Cardiac fibroblast (primary cell): ENCODE data around the gene CHMP6.

ENCODE experiments used
- DNase-seq, 2 donors: peaks; one replicate each; pipeline versions ENCODE4 v3.0.0 to v3.0.0-alpha.2; 2010; ENCODE audit warnings: low read depth in 2 of 2
- H3K4me3 ChIP-seq, 2 donors: replicated peaks in 1 of 2; 1 replicate in 1 of 2; 2 replicates in 1 of 2; pipeline ENCODE4 v1.5.1; 2011; ENCODE audit warnings: low read depth in 2 of 2, low read length in 2 of 2, mild to moderate bottlenecking in 2 of 2, moderate library complexity in 1 of 2
- CTCF ChIP-seq: IDR thresholded peaks from one replicate; pipeline ENCODE4 v1.5.1; 2011; ENCODE audit warnings: low read depth, mild to moderate bottlenecking, low read length, inconsistent platforms

The CHMP6 gene

GRCh38 chr17:81020767-81021497 is 29.3 kb downstream of the CHMP6 start:
- H3K4me3 ChIP-seq: no peak overlapping the region
- no peak for TF ChIP-seq CTCF
- DNase-seq: peak; percentile 34 to 41

- TF ChIP-seq CTCF: no peak
- H3K4me3 ChIP-seq: no peak overlapping the region
- DNase-seq: no peak
Measured at GRCh38 chr17:81021531-81022343, 30.1 kb downstream of the CHMP6 start.

- H3K4me3 ChIP-seq: no peak overlapping the region
- TF ChIP-seq CTCF: no peak
- no peak for DNase-seq
Measured at GRCh38 chr17:81022344-81022676, 30.7 kb downstream of the CHMP6 start.

GRCh38 chr17:81025065-81025740 is 33.6 kb downstream of the CHMP6 start:
- DNase-seq: no peak
- TF ChIP-seq CTCF: no peak
- no peak overlapping the region for H3K4me3 ChIP-seq

GRCh38 chr17:81025741-81026129 is 34.1 kb downstream of the CHMP6 start:
- no peak for DNase-seq
- TF ChIP-seq CTCF: no peak
- no peak overlapping the region for H3K4me3 ChIP-seq

GRCh38 chr17:81026266-81027036 is 34.8 kb downstream of the CHMP6 start:
- DNase-seq: no peak
- no peak for TF ChIP-seq CTCF
- no peak overlapping the region for H3K4me3 ChIP-seq
